ENCODE measurements around the gene WWOX. TPM values are rescaled to one million over a fixed set of nuclear protein-coding genes. Genes with fewer than 3 reads are reported as not detected.

WWOX gene
- total RNA-seq, 4 donors from 2014 or later: 135 to 209 (median 159) TPM

DNA sequence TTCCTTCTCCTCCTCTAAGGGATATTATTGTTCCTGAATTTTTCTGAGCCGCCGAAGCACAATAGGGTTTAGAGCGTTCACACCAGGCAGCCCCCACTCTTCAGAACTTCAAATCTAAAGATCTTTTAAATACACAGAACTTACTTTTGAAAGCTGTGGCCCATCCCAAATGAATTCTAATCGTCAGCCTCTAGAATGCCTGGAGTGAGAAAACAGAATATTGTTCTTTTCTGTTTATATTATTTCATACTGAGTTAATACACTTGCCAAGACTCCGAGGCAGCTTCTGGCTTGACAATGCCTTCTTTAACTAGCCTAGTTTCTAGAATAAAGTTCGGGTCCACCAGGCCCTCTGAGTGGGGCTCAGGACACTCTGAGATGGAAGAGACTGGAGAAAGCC is 405.6 kb downstream of the WWOX start:
- Histone ChIP-seq H3K36me3 (no peaks in the 10 kb centered on the region), H3K4me1 (peaks cover 10 to 29% of the 10 kb centered on the region in 2 donors), H3K4me3 (replicated peaks in 1 of 3) (no peak overlapping the region), H3K27ac (peak overlapping the region; percentile 14 to 38 (median 25)), H3K9me3 (no peaks in the 10 kb centered on the region), H3K27me3 (no peaks in the 10 kb centered on the region)
- TF ChIP-seq POLR2A (IDR thresholded peaks at IDR 0.05): no peak
- TF ChIP-seq, protein P1, sequence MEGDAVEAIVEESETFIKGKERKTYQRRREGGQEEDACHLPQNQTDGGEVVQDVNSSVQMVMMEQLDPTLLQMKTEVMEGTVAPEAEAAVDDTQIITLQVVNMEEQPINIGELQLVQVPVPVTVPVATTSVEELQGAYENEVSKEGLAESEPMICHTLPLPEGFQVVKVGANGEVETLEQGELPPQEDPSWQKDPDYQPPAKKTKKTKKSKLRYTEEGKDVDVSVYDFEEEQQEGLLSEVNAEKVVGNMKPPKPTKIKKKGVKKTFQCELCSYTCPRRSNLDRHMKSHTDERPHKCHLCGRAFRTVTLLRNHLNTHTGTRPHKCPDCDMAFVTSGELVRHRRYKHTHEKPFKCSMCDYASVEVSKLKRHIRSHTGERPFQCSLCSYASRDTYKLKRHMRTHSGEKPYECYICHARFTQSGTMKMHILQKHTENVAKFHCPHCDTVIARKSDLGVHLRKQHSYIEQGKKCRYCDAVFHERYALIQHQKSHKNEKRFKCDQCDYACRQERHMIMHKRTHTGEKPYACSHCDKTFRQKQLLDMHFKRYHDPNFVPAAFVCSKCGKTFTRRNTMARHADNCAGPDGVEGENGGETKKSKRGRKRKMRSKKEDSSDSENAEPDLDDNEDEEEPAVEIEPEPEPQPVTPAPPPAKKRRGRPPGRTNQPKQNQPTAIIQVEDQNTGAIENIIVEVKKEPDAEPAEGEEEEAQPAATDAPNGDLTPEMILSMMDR (IDR thresholded peaks at IDR 0.05): no peak
- 71 to 75% methylated on average over 6 of the region's 6 CpGs for WGBS, 2 donors
- intact Hi-C loops (cut with DNase I): loop anchor here (10.0 kb wide), 1 partner anchor 1100 kb away; the partner anchor contains the start of gene MAF
- no peak for DNase-seq

GRCh38 chr16:78505544-78506366 is 406.3 kb downstream of the WWOX start:
- WGBS, 2 donors: 58 to 64% methylated on average over 12 to 23 of the region's 23 CpGs
- TF ChIP-seq, protein P1 (IDR thresholded peaks at IDR 0.05): peak in 3 of 6 experiments; percentile 16 to 34 (median 31)
- TF ChIP-seq POLR2A (IDR thresholded peaks at IDR 0.05): no peak
- peaks cover 9 to 24% of the 10 kb centered on the region in 2 donors for H3K4me1 ChIP-seq
- intact Hi-C loops (cut with DNase I): loop anchor here (10.0 kb wide), 1 partner anchor 1099 kb away; the partner anchor contains the start of gene MAF
- H3K9me3 ChIP-seq: no peaks in the 10 kb centered on the region
- H3K27me3 ChIP-seq: no peaks in the 10 kb centered on the region
- DNase-seq: peak; percentile 44 to 55
- no peak overlapping the region for H3K4me3 ChIP-seq (replicated peaks in 1 of 3)
- H3K36me3 ChIP-seq: no peaks in the 10 kb centered on the region
- peak overlapping the region; percentile 14 to 38 (median 25) for H3K27ac ChIP-seq

- TF ChIP-seq, protein P1 (IDR thresholded peaks at IDR 0.05): no peak
- TF ChIP-seq POLR2A (IDR thresholded peaks at IDR 0.05): no peak
- no peak overlapping the region for H3K4me3 ChIP-seq (replicated peaks in 1 of 3)
- no peak for DNase-seq
- no peaks in the 10 kb centered on the region for H3K36me3 ChIP-seq
- peaks cover 7 to 23% of the 10 kb centered on the region in 2 donors for H3K4me1 ChIP-seq
- intact Hi-C loops (cut with DNase I): loop anchor here (10.0 kb wide), 1 partner anchor 1098 kb away; the partner anchor contains the start of gene MAF
- 86 to 87% methylated on average over 11 of the region's 11 CpGs for WGBS, 2 donors
- no peaks in the 10 kb centered on the region for H3K27me3 ChIP-seq
- peak overlapping the region in 1 of 3 donors; percentile 38 for H3K27ac ChIP-seq
- no peaks in the 10 kb centered on the region for H3K9me3 ChIP-seq
These were observed 407.1 kb downstream of the WWOX start for GRCh38 chr16:78506367-78507193.

DNA sequence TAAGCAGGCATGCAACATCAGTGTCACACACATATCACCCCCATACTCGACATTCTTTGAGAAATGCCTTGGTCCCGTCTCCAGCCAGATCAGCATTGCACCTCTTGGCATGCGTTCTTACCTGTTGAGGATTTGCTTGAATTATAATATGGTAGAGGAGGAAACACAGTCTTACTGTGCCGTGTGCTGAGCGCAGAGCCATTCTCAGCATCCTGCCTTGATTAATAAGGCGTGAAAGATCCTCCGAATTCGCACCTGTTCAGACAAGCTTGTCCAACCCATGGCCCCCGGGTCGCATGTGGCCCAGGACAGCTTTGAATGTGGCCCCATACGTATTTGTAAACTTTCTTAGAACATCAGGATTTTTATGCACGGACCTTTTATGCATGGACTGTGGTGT is 408.1 kb downstream of the WWOX start:
- intact Hi-C loops (cut with DNase I): loop anchor here (10.0 kb wide), 1 partner anchor 1097 kb away; the partner anchor contains the start of gene MAF
- Histone ChIP-seq H3K27me3 (no peaks in the 10 kb centered on the region), H3K4me3 (replicated peaks in 1 of 3) (no peak overlapping the region), H3K9me3 (no peaks in the 10 kb centered on the region), H3K36me3 (no peaks in the 10 kb centered on the region), H3K4me1 (peaks cover 14 to 26% of the 10 kb centered on the region in 2 donors), H3K27ac (no peak overlapping the region)
- DNase-seq: no peak
- TF ChIP-seq, protein P1 (IDR thresholded peaks at IDR 0.05): no peak
- no peak for TF ChIP-seq POLR2A (IDR thresholded peaks at IDR 0.05)
- WGBS, 2 donors: 89 to 95% methylated on average over 12 of the region's 12 CpGs

Data from thyroid gland (tissue), 4 donors.